PFSK-1 (cell line): ENCODE data around the gene RCCD1.

ENCODE experiments used
- POLR2AphosphoS5 ChIP-seq: IDR thresholded peaks from 2 replicates; pipeline ENCODE4 v1.6.1; 2012; ENCODE audit warnings: low read depth, mild to moderate bottlenecking, control low read depth, low read length, moderate library complexity
- SIN3A ChIP-seq: IDR thresholded peaks from 2 replicates; pipeline ENCODE4 v1.6.1; 2012; ENCODE audit warnings: mild to moderate bottlenecking, low read length, moderate library complexity, borderline replicate concordance; ENCODE audit not compliant: insufficient read depth
- TAF1 ChIP-seq: IDR thresholded peaks from 2 replicates; pipeline ENCODE4 v1.6.1; 2012; ENCODE audit warnings: low read length, control low read depth, borderline replicate concordance; ENCODE audit not compliant: insufficient read depth
- TF ChIP-seq, protein P1 (sequence below), 2 experiments: IDR thresholded peaks; 2 replicates each; pipeline versions ENCODE4 v1.6.1 to v1.8.0; 2011 to 2012; ENCODE audit warnings: low read depth in 2 of 2, low read length in 2 of 2, control low read depth in 1 of 2, inconsistent platforms in 1 of 2, mild to moderate bottlenecking in 1 of 2, moderate library complexity in 1 of 2; ENCODE audit not compliant: insufficient read depth in 1 of 2

DNA sequence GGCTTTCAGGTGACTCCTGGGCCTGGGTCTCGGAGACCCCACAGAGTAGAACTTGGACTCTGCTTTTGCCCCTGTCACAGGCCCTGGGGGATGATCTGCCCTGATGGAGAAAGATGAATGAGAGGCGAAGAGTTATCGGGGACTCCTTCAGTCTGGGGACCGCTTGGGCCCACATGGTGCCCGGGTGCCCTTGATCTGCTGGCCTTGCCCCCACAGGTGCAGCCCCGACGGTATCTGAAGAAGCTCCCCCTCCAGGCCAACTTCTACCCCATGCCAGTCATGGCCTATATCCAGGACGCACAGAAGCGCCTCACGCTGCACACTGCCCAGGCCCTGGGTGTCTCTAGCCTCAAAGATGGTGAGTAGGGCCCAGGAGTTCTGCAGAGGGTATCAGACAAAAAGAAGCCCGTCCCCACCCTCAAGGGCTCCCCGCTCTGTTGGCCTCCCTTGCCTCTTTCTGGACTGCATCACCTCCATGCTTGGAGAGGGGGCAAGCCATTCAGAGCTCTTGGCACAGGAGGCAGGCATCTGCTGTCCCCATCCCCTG, 41.2 kb upstream of the RCCD1 start:
- TF ChIP-seq POLR2AphosphoS5 (no peak), SIN3A (no peak), TAF1 (no peak)
- TF ChIP-seq, protein P1, sequence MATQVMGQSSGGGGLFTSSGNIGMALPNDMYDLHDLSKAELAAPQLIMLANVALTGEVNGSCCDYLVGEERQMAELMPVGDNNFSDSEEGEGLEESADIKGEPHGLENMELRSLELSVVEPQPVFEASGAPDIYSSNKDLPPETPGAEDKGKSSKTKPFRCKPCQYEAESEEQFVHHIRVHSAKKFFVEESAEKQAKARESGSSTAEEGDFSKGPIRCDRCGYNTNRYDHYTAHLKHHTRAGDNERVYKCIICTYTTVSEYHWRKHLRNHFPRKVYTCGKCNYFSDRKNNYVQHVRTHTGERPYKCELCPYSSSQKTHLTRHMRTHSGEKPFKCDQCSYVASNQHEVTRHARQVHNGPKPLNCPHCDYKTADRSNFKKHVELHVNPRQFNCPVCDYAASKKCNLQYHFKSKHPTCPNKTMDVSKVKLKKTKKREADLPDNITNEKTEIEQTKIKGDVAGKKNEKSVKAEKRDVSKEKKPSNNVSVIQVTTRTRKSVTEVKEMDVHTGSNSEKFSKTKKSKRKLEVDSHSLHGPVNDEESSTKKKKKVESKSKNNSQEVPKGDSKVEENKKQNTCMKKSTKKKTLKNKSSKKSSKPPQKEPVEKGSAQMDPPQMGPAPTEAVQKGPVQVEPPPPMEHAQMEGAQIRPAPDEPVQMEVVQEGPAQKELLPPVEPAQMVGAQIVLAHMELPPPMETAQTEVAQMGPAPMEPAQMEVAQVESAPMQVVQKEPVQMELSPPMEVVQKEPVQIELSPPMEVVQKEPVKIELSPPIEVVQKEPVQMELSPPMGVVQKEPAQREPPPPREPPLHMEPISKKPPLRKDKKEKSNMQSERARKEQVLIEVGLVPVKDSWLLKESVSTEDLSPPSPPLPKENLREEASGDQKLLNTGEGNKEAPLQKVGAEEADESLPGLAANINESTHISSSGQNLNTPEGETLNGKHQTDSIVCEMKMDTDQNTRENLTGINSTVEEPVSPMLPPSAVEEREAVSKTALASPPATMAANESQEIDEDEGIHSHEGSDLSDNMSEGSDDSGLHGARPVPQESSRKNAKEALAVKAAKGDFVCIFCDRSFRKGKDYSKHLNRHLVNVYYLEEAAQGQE (IDR thresholded peaks at IDR 0.05; ENCODE audit: insufficient read depth in 1 of 2, low read depth in 2 of 2, low read length in 2 of 2) = no peak
